ENCODE results near the gene ATR.

DNA sequence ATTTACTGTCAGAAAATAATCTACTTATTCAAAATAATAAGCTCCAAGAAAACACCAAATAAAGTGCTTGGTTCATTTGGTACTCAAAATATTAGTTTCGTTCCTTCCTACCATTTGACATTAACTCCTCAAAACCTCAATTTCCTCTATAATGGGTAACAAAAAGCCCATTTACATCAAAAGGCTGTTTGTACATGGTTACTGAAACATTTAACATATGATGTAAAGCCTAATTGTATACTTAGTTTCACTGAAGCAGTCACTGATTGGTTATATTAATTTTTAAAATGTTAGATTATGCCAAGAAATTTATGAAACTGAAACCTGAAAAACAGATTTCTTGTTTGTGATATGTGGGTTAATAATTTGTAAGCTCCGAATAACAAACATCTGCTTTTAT is 145.4 kb downstream of the ATR start:
- TF ChIP-seq POLR2A (IDR thresholded peaks at IDR 0.05) (no peak), EP300 (IDR thresholded peaks at IDR 0.05) (no peak)
- TF ChIP-seq, protein P1, sequence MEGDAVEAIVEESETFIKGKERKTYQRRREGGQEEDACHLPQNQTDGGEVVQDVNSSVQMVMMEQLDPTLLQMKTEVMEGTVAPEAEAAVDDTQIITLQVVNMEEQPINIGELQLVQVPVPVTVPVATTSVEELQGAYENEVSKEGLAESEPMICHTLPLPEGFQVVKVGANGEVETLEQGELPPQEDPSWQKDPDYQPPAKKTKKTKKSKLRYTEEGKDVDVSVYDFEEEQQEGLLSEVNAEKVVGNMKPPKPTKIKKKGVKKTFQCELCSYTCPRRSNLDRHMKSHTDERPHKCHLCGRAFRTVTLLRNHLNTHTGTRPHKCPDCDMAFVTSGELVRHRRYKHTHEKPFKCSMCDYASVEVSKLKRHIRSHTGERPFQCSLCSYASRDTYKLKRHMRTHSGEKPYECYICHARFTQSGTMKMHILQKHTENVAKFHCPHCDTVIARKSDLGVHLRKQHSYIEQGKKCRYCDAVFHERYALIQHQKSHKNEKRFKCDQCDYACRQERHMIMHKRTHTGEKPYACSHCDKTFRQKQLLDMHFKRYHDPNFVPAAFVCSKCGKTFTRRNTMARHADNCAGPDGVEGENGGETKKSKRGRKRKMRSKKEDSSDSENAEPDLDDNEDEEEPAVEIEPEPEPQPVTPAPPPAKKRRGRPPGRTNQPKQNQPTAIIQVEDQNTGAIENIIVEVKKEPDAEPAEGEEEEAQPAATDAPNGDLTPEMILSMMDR (IDR thresholded peaks at IDR 0.05), result no peak
